NCI-H2227 (cell line): Measurements from ENCODE around the gene PTPRN2.

Experiments used
- DNase-seq: peaks from one replicate; lab custom pipeline; 2025; ENCODE audit not compliant: unreplicated experiment; lab: John Stamatoyannopoulos, UW

PTPRN2 gene

GRCh38 chr7:158246960-158247673 lies 340.5 kb downstream of the PTPRN2 start:
- no peak for DNase-seq

- DNase-seq = no peak
Measured at GRCh38 chr7:158246272-158246959, 341.2 kb downstream of the PTPRN2 start.

GRCh38 chr7:158245724-158246041 lies 341.9 kb downstream of the PTPRN2 start:
- no peak for DNase-seq

GRCh38 chr7:158244873-158245723 lies 342.5 kb downstream of the PTPRN2 start:
- DNase-seq = no peak

- DNase-seq = no peak
Measured at GRCh38 chr7:158244430-158244829, 343.2 kb downstream of the PTPRN2 start.

GRCh38 chr7:158241919-158242318 lies 345.7 kb downstream of the PTPRN2 start:
- no peak for DNase-seq

- DNase-seq = no peak
Measured at GRCh38 chr7:158240801-158241200, 346.8 kb downstream of the PTPRN2 start.

- DNase-seq = peak; percentile 48
Measured at GRCh38 chr7:158239290-158239981, 348.2 kb downstream of the PTPRN2 start.

GRCh38 chr7:158238616-158239289 lies 348.9 kb downstream of the PTPRN2 start:
- no peak for DNase-seq

- no peak for DNase-seq
Measured at GRCh38 chr7:158237672-158238335, 349.8 kb downstream of the PTPRN2 start.

- no peak for DNase-seq
Measured at GRCh38 chr7:158236400-158236799, 351.2 kb downstream of the PTPRN2 start.

GRCh38 chr7:158235862-158236261 lies 351.8 kb downstream of the PTPRN2 start:
- DNase-seq = no peak

- DNase-seq = no peak
Measured at GRCh38 chr7:158229945-158230344, 357.7 kb downstream of the PTPRN2 start.

GRCh38 chr7:158228986-158229385 lies 358.6 kb downstream of the PTPRN2 start:
- DNase-seq = no peak

- no peak for DNase-seq
Measured at GRCh38 chr7:158228131-158228530, 359.5 kb downstream of the PTPRN2 start.

- no peak for DNase-seq
Measured at GRCh38 chr7:158227258-158227984, 360.2 kb downstream of the PTPRN2 start.

- no peak for DNase-seq
Measured at GRCh38 chr7:158216198-158216597, 371.4 kb downstream of the PTPRN2 start.

- no peak for DNase-seq
Measured at GRCh38 chr7:158209435-158209834, 378.2 kb downstream of the PTPRN2 start.

GRCh38 chr7:158206341-158206740 lies 381.3 kb downstream of the PTPRN2 start:
- no peak for DNase-seq

- no peak for DNase-seq
Measured at GRCh38 chr7:158204453-158204852, 383.2 kb downstream of the PTPRN2 start.
